ENCODE results near the gene TASP1.

Gene TASP1

DNA sequence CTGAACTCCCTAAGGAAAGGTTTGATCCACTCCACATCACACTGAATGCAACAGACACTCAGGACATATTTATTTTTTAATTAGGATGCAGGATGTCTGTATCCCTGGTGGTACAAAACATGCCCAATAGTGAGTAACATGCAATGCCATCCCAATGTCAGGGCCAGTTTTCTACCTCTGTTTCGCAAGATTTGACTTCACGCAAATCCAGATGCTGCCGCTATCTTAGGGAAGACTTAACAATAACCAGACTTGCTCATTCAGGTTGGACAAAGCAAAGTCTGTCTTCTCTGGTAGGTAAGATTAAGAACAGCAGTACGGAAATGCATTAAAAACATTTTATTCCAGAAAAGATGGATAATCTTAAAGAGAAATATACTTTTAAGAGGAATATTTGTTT is 103.1 kb downstream of the TASP1 start:
- Histone ChIP-seq H3K4me1 (ENCODE audit: control insufficient read depth, insufficient read depth, low read length) (no peaks in the 10 kb centered on the region), H3K4me3 (ENCODE audit: low read length in 2 of 2) (no peak overlapping the region), H3K9me3 (ENCODE audit: control insufficient read depth in 2 of 2, low read length in 2 of 2) (no peaks in the 10 kb centered on the region), H3K9ac (ENCODE audit: low read length in 2 of 2) (no peak overlapping the region), H3K27me3 (ENCODE audit: control insufficient read depth in 1 of 2, insufficient read depth in 2 of 2, low read length in 2 of 2) (no peaks in the 10 kb centered on the region), H3K27ac (ENCODE audit: low read length) (no peak overlapping the region), H3K36me3 (ENCODE audit: control insufficient read depth in 2 of 2, insufficient read depth in 2 of 2, low read length in 2 of 2) (no peaks in the 10 kb centered on the region)

DNA sequence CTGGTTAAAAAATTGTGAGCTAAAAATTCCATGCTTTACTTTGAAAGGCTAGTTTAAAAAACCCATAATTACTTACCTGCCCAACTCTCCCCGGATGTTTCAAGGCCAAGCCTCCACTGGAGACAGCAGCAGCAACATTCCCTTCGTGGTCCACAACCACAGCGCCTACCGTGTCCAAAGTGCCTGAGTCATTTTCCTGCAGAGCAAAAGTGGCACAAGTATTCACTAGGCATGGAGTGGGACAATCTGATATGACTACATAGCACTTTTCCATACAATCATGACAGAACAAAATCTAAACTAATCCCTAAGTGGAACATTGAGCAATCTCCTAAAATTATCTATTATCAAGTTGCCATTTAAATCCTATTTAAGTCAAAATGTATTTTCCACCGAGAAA is 104.8 kb downstream of the TASP1 start:
- no peaks in the 10 kb centered on the region for H3K4me1 ChIP-seq (ENCODE audit: control insufficient read depth, insufficient read depth, low read length)
- no peak overlapping the region for H3K9ac ChIP-seq (ENCODE audit: low read length in 2 of 2)
- H3K36me3 ChIP-seq (ENCODE audit: control insufficient read depth in 2 of 2, insufficient read depth in 2 of 2, low read length in 2 of 2), result no peaks in the 10 kb centered on the region
- H3K27me3 ChIP-seq (ENCODE audit: control insufficient read depth in 1 of 2, insufficient read depth in 2 of 2, low read length in 2 of 2), result no peaks in the 10 kb centered on the region
- no peaks in the 10 kb centered on the region for H3K9me3 ChIP-seq (ENCODE audit: control insufficient read depth in 2 of 2, low read length in 2 of 2)
- no peak overlapping the region for H3K4me3 ChIP-seq (ENCODE audit: low read length in 2 of 2)
- H3K27ac ChIP-seq (ENCODE audit: low read length), result no peak overlapping the region

DNA sequence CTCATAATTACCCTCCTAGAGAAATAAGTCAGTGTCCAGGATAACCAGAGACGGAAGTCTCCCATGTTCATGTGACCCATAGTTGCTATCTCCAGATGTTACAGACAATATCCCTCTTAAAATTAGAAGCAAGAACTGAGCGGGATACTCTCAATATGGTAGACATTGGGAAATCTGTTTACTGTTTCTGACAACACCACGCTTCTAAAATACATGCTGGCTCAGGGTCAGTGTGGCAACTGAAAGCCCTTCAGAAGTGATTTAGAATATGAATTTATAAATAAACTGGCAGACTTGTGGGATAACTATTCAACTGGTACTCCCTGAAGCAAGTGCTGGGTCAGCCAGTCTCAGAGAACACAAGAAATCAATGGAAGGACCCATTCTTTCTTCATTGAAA is 108.6 kb downstream of the TASP1 start:
- Histone ChIP-seq H3K27me3 (ENCODE audit: control insufficient read depth in 1 of 2, insufficient read depth in 2 of 2, low read length in 2 of 2) (no peaks in the 10 kb centered on the region), H3K9ac (ENCODE audit: low read length in 2 of 2) (no peak overlapping the region), H3K27ac (ENCODE audit: low read length) (no peak overlapping the region), H3K36me3 (ENCODE audit: control insufficient read depth in 2 of 2, insufficient read depth in 2 of 2, low read length in 2 of 2) (peaks cover 3 to 5% of the 10 kb centered on the region in 2 donors), H3K9me3 (ENCODE audit: control insufficient read depth in 2 of 2, low read length in 2 of 2) (no peaks in the 10 kb centered on the region), H3K4me1 (ENCODE audit: control insufficient read depth, insufficient read depth, low read length) (no peaks in the 10 kb centered on the region), H3K4me3 (ENCODE audit: low read length in 2 of 2) (no peak overlapping the region)

DNA sequence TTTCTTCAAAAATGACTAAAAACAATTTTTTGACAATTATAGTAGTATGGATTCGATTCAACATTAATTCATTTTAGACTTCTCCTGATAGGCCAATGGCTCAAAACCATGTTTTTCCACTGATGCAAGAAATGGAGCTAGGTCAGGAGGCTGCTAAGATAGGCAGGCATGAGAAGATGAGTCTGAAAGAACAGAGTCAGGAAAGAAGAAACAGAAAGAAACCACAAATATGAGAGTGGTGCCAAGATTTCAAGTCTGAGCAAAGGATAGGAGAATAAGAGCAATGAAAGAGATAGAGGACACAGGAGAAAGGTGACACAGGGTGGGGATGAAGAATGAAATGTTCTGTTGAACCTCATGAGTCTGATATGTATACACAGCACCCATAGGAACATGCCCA is 112.2 kb downstream of the TASP1 start:
- Histone ChIP-seq H3K27me3 (ENCODE audit: control insufficient read depth in 1 of 2, insufficient read depth in 2 of 2, low read length in 2 of 2) (no peaks in the 10 kb centered on the region), H3K9ac (ENCODE audit: low read length in 2 of 2) (no peak overlapping the region), H3K4me3 (ENCODE audit: low read length in 2 of 2) (no peak overlapping the region), H3K9me3 (ENCODE audit: control insufficient read depth in 2 of 2, low read length in 2 of 2) (no peaks in the 10 kb centered on the region), H3K36me3 (ENCODE audit: control insufficient read depth in 2 of 2, insufficient read depth in 2 of 2, low read length in 2 of 2) (peaks cover 3 to 12% of the 10 kb centered on the region in 2 donors), H3K27ac (ENCODE audit: low read length) (no peak overlapping the region), H3K4me1 (ENCODE audit: control insufficient read depth, insufficient read depth, low read length) (no peaks in the 10 kb centered on the region)

DNA sequence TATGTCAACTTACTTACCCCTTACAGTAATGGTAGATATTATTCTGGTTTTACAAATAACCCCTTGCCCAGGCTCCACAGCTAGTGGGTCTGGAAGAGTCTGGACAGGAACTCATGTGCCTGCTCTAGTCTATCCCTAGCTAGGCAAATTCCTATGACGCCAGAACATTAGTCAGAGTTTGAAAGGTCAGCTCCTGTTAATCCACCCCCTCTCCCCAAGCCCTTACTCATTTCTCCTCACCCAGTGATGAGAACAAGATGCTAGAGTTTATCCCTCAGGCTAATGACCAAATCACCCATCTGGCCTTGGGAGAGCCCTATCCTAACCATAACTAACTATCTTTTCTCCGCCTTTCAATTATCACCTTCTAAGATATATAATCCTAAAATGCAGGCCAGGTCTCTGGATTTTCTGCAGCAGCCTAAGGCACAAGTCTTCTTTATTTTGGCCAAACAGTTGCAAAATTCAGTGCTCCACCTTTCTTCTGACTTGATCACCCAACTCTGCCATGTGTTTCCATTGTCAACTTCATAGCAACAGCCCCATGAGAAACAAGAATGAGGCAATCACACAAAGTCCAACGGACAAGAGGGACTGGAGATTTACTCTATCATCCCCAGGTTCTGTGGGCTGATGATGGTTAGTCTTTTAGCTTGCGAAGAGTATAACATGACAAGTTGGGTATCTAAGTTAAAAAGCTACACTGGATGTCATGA is 113.3 kb downstream of the TASP1 start:
- no peaks in the 10 kb centered on the region for H3K9me3 ChIP-seq (ENCODE audit: control insufficient read depth in 2 of 2, low read length in 2 of 2)
- no peak overlapping the region for H3K9ac ChIP-seq (ENCODE audit: low read length in 2 of 2)
- no peaks in the 10 kb centered on the region for H3K27me3 ChIP-seq (ENCODE audit: control insufficient read depth in 1 of 2, insufficient read depth in 2 of 2, low read length in 2 of 2)
- no peak overlapping the region for H3K4me3 ChIP-seq (ENCODE audit: low read length in 2 of 2)
- H3K4me1 ChIP-seq (ENCODE audit: control insufficient read depth, insufficient read depth, low read length), result no peaks in the 10 kb centered on the region
- H3K27ac ChIP-seq (ENCODE audit: low read length), result no peak overlapping the region
- H3K36me3 ChIP-seq (ENCODE audit: control insufficient read depth in 2 of 2, insufficient read depth in 2 of 2, low read length in 2 of 2), result peaks cover 3 to 12% of the 10 kb centered on the region in 2 donors

DNA sequence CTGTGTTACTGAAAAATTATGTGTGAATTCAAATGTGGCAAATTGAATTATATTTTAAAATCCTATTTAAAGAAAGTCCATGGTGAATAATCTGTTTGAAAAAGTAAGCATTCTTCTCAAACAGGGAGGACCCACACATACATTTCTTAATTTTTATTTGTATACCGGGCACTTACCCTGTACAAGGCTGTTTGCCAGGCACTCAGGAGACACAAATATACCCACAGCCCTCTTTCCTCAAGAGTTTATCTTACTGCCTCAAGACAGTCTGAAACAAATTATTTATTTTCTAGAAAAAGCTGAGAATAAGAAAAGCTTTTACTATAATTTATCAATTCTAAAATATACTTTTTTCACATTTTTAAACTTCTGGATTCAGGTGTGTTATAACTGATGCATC is 114.4 kb downstream of the TASP1 start:
- Histone ChIP-seq H3K9me3 (ENCODE audit: control insufficient read depth in 2 of 2, low read length in 2 of 2) (no peaks in the 10 kb centered on the region), H3K36me3 (ENCODE audit: control insufficient read depth in 2 of 2, insufficient read depth in 2 of 2, low read length in 2 of 2) (peaks cover 3 to 12% of the 10 kb centered on the region in 2 donors), H3K9ac (ENCODE audit: low read length in 2 of 2) (no peak overlapping the region), H3K27ac (ENCODE audit: low read length) (no peak overlapping the region), H3K4me1 (ENCODE audit: control insufficient read depth, insufficient read depth, low read length) (no peaks in the 10 kb centered on the region), H3K4me3 (ENCODE audit: low read length in 2 of 2) (no peak overlapping the region), H3K27me3 (ENCODE audit: control insufficient read depth in 1 of 2, insufficient read depth in 2 of 2, low read length in 2 of 2) (no peaks in the 10 kb centered on the region)

DNA sequence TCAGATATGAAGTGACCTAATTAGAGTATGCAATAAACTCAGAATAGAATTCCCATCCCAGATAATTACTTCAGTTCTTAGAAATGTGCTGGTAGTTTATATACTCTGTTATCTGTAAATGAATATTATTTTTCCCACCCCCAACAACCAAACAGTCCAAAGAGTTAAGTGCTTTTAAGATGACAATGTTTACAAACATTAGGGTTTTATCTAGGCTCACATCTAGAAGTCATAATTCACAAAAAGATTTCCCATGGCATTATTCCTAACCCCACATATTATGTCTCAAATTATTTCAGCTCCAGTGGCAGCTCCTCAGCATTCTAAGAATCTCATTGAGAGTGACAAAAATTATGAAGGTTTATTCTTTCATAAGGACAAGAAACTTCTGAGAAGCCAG is 120.9 kb downstream of the TASP1 start:
- no peak overlapping the region for H3K27ac ChIP-seq (ENCODE audit: low read length)
- peaks cover 4% of the 10 kb centered on the region for H3K4me1 ChIP-seq (ENCODE audit: control insufficient read depth, insufficient read depth, low read length)
- H3K36me3 ChIP-seq (ENCODE audit: control insufficient read depth in 2 of 2, insufficient read depth in 2 of 2, low read length in 2 of 2), result no peaks in the 10 kb centered on the region

DNA sequence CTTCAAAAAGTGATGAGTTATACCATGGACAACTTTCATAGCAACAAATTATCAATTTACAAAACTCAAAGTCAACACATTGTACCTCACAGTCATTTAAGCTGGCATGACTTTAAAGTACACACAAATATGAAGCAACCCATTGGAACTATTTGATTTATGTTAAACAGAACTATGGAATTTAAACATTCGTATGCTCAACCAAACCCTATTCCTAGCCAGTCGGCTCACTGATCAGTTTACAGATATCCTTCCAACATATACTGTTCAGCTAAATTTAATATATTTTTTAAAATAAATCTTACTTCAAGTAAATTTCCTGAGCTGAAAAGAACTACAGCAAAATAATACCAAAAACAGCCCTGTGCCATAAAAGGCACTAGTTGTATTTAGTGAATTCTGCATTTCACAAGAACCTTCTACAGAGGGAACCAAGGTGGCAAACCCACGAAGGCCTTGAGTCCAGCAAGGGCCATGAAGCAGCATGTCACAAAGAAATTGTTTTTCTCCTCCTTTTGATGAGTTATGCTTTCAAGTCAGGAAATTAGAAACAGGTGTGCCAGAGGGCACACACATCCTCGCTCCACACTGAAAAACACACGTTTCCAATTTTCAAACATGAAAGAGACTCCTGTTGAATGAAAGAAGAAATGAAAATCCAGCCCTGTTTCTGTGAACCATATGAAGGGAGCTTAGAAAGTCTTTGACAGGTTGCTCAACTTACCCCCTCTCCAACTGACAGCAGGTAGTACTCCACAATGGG is 122.8 kb downstream of the TASP1 start:
- H3K4me1 ChIP-seq (ENCODE audit: control insufficient read depth, insufficient read depth, low read length), result peaks cover 4% of the 10 kb centered on the region
- H3K4me3 ChIP-seq (ENCODE audit: low read length in 2 of 2), result no peak overlapping the region
- no peak overlapping the region for H3K27ac ChIP-seq (ENCODE audit: low read length)
- no peaks in the 10 kb centered on the region for H3K27me3 ChIP-seq (ENCODE audit: control insufficient read depth in 1 of 2, insufficient read depth in 2 of 2, low read length in 2 of 2)
- no peaks in the 10 kb centered on the region for H3K36me3 ChIP-seq (ENCODE audit: control insufficient read depth in 2 of 2, insufficient read depth in 2 of 2, low read length in 2 of 2)
- H3K9me3 ChIP-seq (ENCODE audit: control insufficient read depth in 2 of 2, low read length in 2 of 2), result no peaks in the 10 kb centered on the region
- H3K9ac ChIP-seq (ENCODE audit: low read length in 2 of 2), result no peak overlapping the region

More for the DNA sequence above, 120.9 kb downstream of the TASP1 start:
- no peaks in the 10 kb centered on the region for H3K9me3 ChIP-seq (ENCODE audit: control insufficient read depth in 2 of 2, low read length in 2 of 2)
- H3K4me3 ChIP-seq (ENCODE audit: low read length in 2 of 2), result no peak overlapping the region
- H3K9ac ChIP-seq (ENCODE audit: low read length in 2 of 2), result no peak overlapping the region
- no peaks in the 10 kb centered on the region for H3K27me3 ChIP-seq (ENCODE audit: control insufficient read depth in 1 of 2, insufficient read depth in 2 of 2, low read length in 2 of 2)

DNA sequence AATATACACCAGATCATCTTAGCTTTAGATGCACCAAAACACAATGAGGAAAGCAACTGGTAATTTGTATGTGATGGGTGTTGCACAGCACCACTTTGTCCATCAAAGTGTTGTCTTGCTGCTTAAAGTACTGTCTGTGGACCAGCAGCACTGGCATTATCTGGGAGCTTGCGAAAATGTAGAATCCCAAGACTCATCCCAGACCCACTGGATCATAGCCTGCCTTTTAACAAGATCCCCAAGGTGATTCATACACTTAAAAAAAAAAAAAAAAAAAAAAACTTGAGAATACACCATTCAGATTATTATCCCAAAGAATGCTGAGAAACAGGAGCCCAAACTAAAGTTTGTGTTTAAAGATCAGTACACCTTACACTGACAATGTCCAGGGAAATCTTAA is 123.4 kb downstream of the TASP1 start:
- Histone ChIP-seq H3K27ac (ENCODE audit: low read length) (no peak overlapping the region), H3K36me3 (ENCODE audit: control insufficient read depth in 2 of 2, insufficient read depth in 2 of 2, low read length in 2 of 2) (no peaks in the 10 kb centered on the region), H3K27me3 (ENCODE audit: control insufficient read depth in 1 of 2, insufficient read depth in 2 of 2, low read length in 2 of 2) (no peaks in the 10 kb centered on the region), H3K4me3 (ENCODE audit: low read length in 2 of 2) (no peak overlapping the region), H3K4me1 (ENCODE audit: control insufficient read depth, insufficient read depth, low read length) (peaks cover 4% of the 10 kb centered on the region), H3K9me3 (ENCODE audit: control insufficient read depth in 2 of 2, low read length in 2 of 2) (no peaks in the 10 kb centered on the region), H3K9ac (ENCODE audit: low read length in 2 of 2) (no peak overlapping the region)

DNA sequence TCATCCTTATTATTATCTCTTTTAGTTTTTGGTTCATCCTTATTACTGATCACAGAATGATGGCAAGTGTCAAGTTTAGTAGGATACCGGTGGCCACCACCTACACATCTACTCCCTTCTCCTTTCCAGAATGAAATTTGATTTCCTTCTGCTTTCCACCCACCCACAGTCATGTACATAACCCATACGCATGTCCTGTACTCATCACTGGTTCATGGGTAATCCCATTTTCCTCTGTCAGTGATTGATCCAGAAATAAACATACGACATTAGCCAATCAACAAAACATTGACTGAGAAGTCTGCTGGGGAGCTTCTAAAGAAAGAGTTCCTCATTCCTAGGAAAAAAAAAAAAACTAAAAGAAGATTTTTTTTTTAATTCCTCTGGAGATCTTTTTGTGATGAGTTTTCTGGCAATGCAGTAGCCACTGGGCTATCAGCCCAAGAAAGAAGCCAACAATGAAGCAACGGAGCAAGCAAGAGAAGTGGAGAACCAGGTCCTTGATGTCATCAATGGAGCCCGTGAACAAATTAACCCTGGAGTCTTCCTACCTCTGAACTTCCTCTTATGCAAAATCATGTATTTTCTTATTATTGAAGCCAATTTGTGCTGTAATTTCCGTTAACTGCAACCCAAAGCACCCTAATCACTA is 127.8 kb downstream of the TASP1 start:
- Histone ChIP-seq H3K4me1 (ENCODE audit: control insufficient read depth, insufficient read depth, low read length) (peaks cover 2% of the 10 kb centered on the region), H3K9ac (ENCODE audit: low read length in 2 of 2) (no peak overlapping the region), H3K36me3 (ENCODE audit: control insufficient read depth in 2 of 2, insufficient read depth in 2 of 2, low read length in 2 of 2) (no peaks in the 10 kb centered on the region), H3K4me3 (ENCODE audit: low read length in 2 of 2) (no peak overlapping the region), H3K27me3 (ENCODE audit: control insufficient read depth in 1 of 2, insufficient read depth in 2 of 2, low read length in 2 of 2) (no peaks in the 10 kb centered on the region), H3K27ac (ENCODE audit: low read length) (no peak overlapping the region), H3K9me3 (ENCODE audit: control insufficient read depth in 2 of 2, low read length in 2 of 2) (peaks cover 3 to 8% of the 10 kb centered on the region in 2 donors)

Data from stomach smooth muscle (tissue), 2 donors.